Measurements from ENCODE around the gene STK24. TPM values are rescaled to one million over a fixed set of nuclear protein-coding genes. Genes with fewer than 3 reads are reported as not detected.

The STK24 gene
- total RNA-seq, 1 donor from 2014 or later = 94.6 TPM

GRCh38 chr13:98462946-98463345 lies 114.0 kb downstream of the STK24 start:
- Histone ChIP-seq H3K4me1 (no peaks in the 10 kb centered on the region), H3K4me3 (no peak overlapping the region), H3K27ac (no peak overlapping the region), H3K9me3 (no peaks in the 10 kb centered on the region), H3K36me3 (peaks cover 77% of the 10 kb centered on the region), H3K27me3 (no peaks in the 10 kb centered on the region)
- no peak for ATAC-seq
- intact Hi-C loops (cut with DNase I) = no loop called here
- no peak for DNase-seq
- no peak for TF ChIP-seq CTCF (IDR thresholded peaks at IDR 0.05)

GRCh38 chr13:98462241-98462882 lies 114.5 kb downstream of the STK24 start:
- no peak overlapping the region for H3K27ac ChIP-seq

GRCh38 chr13:98461486-98462240 lies 115.2 kb downstream of the STK24 start:
- peak; percentile 43 for DNase-seq
- no peak for TF ChIP-seq CTCF (IDR thresholded peaks at IDR 0.05)
- Histone ChIP-seq H3K4me1 (no peaks in the 10 kb centered on the region), H3K36me3 (peaks cover 84% of the 10 kb centered on the region), H3K27me3 (no peaks in the 10 kb centered on the region), H3K9me3 (no peaks in the 10 kb centered on the region), H3K4me3 (no peak overlapping the region), H3K27ac (no peak overlapping the region)
- intact Hi-C loops (cut with DNase I) = no loop called here
- no peak for ATAC-seq

More at GRCh38 chr13:98462241-98462882, 114.5 kb downstream of the STK24 start:
- peak; percentile 52 for DNase-seq
- Histone ChIP-seq H3K4me1 (no peaks in the 10 kb centered on the region), H3K4me3 (no peak overlapping the region), H3K27me3 (no peaks in the 10 kb centered on the region), H3K36me3 (peaks cover 81% of the 10 kb centered on the region), H3K9me3 (no peaks in the 10 kb centered on the region)
- intact Hi-C loops (cut with DNase I) = no loop called here
- ATAC-seq = no peak
- TF ChIP-seq CTCF (IDR thresholded peaks at IDR 0.05) = no peak

- no peak for TF ChIP-seq CTCF (IDR thresholded peaks at IDR 0.05)
Measured at GRCh38 chr13:98460516-98460915, 116.4 kb downstream of the STK24 start.

GRCh38 chr13:98459721-98460370 lies 117.1 kb downstream of the STK24 start:
- Histone ChIP-seq H3K27me3 (no peaks in the 10 kb centered on the region), H3K4me3 (no peak overlapping the region), H3K36me3 (peaks cover 76% of the 10 kb centered on the region), H3K9me3 (no peaks in the 10 kb centered on the region), H3K4me1 (peaks cover 6% of the 10 kb centered on the region), H3K27ac (no peak overlapping the region)
- ATAC-seq = no peak
- TF ChIP-seq CTCF (IDR thresholded peaks at IDR 0.05) = no peak
- intact Hi-C loops (cut with DNase I) = no loop called here
- DNase-seq = no peak

More at GRCh38 chr13:98460516-98460915, 116.4 kb downstream of the STK24 start:
- no peak overlapping the region for H3K27ac ChIP-seq
- no peaks in the 10 kb centered on the region for H3K9me3 ChIP-seq
- no peak overlapping the region for H3K4me3 ChIP-seq
- intact Hi-C loops (cut with DNase I) = no loop called here
- no peak for DNase-seq
- peaks cover 81% of the 10 kb centered on the region for H3K36me3 ChIP-seq
- no peaks in the 10 kb centered on the region for H3K27me3 ChIP-seq
- ATAC-seq = peak; percentile 19
- H3K4me1 ChIP-seq = no peaks in the 10 kb centered on the region

Measured in upper lobe of right lung (tissue), 1 donor.